ENCODE data around the gene ELP6.
"Not testable (repeated sequence)": the region's sequence is repeated elsewhere in the genome, so short reads cannot be mapped to it uniquely, and the experiment has no call there.

Gene ELP6

DNA sequence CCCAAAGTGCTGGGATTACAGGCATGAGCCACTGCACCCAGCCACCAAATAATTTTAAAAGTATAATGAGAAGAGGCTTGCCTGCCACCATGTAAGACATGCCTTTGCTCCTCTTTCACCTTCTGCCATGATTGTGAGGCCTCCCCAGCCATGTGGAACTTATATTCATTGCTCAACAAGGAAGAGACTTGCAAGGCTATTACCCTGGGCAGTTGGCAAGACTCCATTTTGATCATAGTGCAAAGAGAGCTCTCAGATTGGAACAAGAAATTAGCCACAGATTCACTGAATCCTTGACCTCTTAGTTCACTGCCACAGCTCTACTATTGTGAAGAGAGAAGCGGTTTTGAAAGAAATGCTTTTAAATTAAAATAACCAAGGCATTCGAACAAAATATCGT lies 43.9 kb downstream of the ELP6 start:
- in situ Hi-C loops (cut with MboI; ENCODE audit: low sequenced_read_pairs), result no loop called here

DNA sequence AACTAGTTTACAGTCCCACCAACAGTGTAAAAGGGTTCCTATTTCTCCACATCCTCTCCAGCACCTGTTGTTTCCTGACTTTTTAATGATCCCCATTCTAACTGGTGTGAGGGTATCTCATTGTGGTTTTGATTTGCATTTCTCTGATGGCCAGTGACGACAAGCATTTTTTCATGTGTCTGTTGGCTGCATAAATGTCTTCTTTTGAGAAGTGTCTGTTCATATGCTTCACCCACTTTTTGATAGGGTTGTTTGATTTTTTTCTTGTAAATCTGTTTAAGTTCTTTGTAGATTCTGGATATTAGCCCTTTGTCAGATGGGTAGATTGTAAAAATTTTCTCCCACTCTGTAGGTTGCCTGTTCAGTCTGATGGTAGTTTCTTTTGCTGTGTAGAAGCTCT lies 45.2 kb downstream of the ELP6 start:
- in situ Hi-C loops (cut with MboI; ENCODE audit: low sequenced_read_pairs), result not testable (repeated sequence)

DNA sequence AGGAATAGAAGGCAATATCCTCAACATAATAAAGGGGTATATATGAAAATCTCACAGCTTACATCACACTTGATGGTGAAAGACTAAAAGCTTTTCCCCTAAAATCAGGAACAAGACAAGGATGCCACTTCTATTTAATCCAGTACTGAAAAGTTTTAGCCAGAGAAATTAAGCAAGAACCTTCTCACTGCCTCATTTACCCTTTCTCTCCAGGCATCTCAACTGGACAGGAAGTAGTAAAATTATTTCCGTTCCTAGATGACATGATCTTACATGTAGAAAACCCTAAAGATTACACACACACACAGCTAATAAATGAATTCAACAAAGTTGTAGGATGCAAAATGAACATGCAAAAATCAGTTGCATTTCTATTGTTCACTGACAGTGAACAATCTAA lies 48.9 kb downstream of the ELP6 start:
- in situ Hi-C loops (cut with MboI; ENCODE audit: low sequenced_read_pairs), result no loop called here

DNA sequence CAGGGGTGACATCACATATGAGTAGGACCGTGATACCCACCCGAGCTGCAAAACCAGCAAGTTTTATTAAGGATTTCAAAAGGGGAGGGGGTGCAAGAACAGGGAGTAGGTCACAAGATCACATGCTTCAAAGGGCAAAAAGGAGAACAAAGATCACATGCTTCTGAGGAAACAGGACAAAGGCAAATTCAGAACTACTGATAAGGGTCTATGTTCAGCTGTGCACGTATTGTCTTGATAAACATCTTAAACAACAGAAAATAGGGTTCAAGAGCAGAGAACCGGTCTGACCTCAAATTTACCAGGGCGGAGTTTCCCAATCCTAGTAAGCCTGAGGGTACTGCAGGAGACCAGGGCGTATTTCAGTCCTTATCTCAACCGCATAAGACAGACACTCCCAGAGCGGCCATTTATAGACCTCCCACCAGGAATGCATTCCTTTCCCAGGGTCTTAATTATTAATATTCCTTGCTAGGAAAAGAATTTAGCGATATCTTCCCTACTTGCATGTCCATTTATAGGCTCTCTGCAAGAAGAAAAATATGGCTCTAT lies 53.9 kb downstream of the ELP6 start:
- in situ Hi-C loops (cut with MboI; ENCODE audit: low sequenced_read_pairs), result not testable (repeated sequence)

GRCh38 chr3:47456984-47457383 lies 56.5 kb downstream of the ELP6 start:
- in situ Hi-C loops (cut with MboI; ENCODE audit: low sequenced_read_pairs), result no loop called here

GRCh38 chr3:47455806-47456452 lies 57.6 kb downstream of the ELP6 start:
- in situ Hi-C loops (cut with MboI; ENCODE audit: low sequenced_read_pairs), result no loop called here

GRCh38 chr3:47452453-47453215 lies 60.9 kb downstream of the ELP6 start:
- in situ Hi-C loops (cut with MboI; ENCODE audit: low sequenced_read_pairs), result no loop called here

Data from HL-60/S4 treated with retinoic acid at 250 ng/mL for 4 days and 3 days (cell line).